A673 (cell line): Measurements from ENCODE around the gene EVI5L. TPM values are rescaled to one million over a fixed set of nuclear protein-coding genes. Genes with fewer than 3 reads are reported as not detected.

Source experiments
- BruUV-seq: library from RNA; stranded (reverse); fragments of 400-500 nt; replicated peaks from 2 replicates; lab custom pipeline; 2021; lab: Mats Ljungman, UMichigan
- CTCF ChIA-PET: fragments of 300-600 bp; sonication (Branson Sonifier 250); formaldehyde crosslinking; loops from one replicate; lab custom pipeline; 2022; ENCODE audit warnings: antibody characterized with exemption; lab: Charles Lee
- POLR2A ChIA-PET: fragments of 300-600 bp; sonication (Branson Sonifier 250); formaldehyde crosslinking; loops from one replicate; lab custom pipeline; 2022; ENCODE audit warnings: antibody characterized with exemption; ENCODE audit not compliant: low non-redundant PET; lab: Charles Lee
- DNase-seq: peaks from one replicate; pipeline ENCODE4 v3.0.0-alpha.2; 2015; ENCODE audit warnings: low spot score
- H3K27ac ChIP-seq: fragments of 200-600 bp; sonication (generic); 2 replicates; pipeline ENCODE4 v1.5.1; 2016; ENCODE audit warnings: mixed run types, low read depth, mild to moderate bottlenecking, mixed read lengths, antibody characterized with exemption, low read length; ENCODE audit not compliant: poor library complexity, severe bottlenecking
- H3K27me3 ChIP-seq: fragments of 200-600 bp; sonication (generic); replicated peaks from 2 replicates; pipeline ENCODE4 v1.6.1; 2017; ENCODE audit warnings: mixed run types, low read depth, mild to moderate bottlenecking, mixed read lengths, antibody characterized with exemption, low read length; ENCODE audit not compliant: insufficient read depth, poor library complexity
- H3K36me3 ChIP-seq: fragments of 200-600 bp; sonication (generic); 2 replicates; pipeline ENCODE4 v1.6.1; 2016; ENCODE audit warnings: mixed run types, mild to moderate bottlenecking, mixed read lengths, antibody characterized with exemption, low read length; ENCODE audit not compliant: insufficient read depth, poor library complexity, severe bottlenecking
- H3K4me1 ChIP-seq: fragments of 200-600 bp; sonication (generic); 2 replicates; pipeline ENCODE4 v1.6.1; 2017; ENCODE audit warnings: mixed run types, mild to moderate bottlenecking, mixed read lengths, antibody characterized with exemption, low read length; ENCODE audit not compliant: insufficient read depth, poor library complexity, severe bottlenecking
- H3K4me3 ChIP-seq: fragments of 200-600 bp; sonication (generic); 2 replicates; pipeline ENCODE4 v1.5.1; 2016; ENCODE audit warnings: low read depth, mixed run types, mild to moderate bottlenecking, mixed read lengths, low read length; ENCODE audit not compliant: poor library complexity, severe bottlenecking
- H3K9me3 ChIP-seq: fragments of 200-600 bp; sonication (generic); 2 replicates; pipeline ENCODE4 v1.6.1; 2016; ENCODE audit warnings: mixed run types, low read depth, mild to moderate bottlenecking, mixed read lengths, antibody characterized with exemption, low read length; ENCODE audit not compliant: poor library complexity, severe bottlenecking
- CTCF ChIP-seq: fragments of 300-800, 200-600 bp; sonication (generic); conservative IDR thresholded peaks from 2 replicates; pipeline ENCODE4 v1.5.1; 2017; ENCODE audit warnings: low read depth, mild to moderate bottlenecking, antibody characterized with exemption, low read length, moderate library complexity, mixed read lengths
- EZH2 ChIP-seq: fragments of 200-600 bp; sonication (generic); IDR thresholded peaks from 2 replicates; pipeline ENCODE4 v1.6.1; 2017; ENCODE audit warnings: borderline replicate concordance, low read depth, mild to moderate bottlenecking, mixed read lengths, antibody characterized with exemption, low read length; ENCODE audit not compliant: poor library complexity, severe bottlenecking
- intact Hi-C: fragments of 100-400 bp; cut with micrococcal nuclease; formaldehyde crosslinking; loops from one replicate; pipeline ENCODE4 v1.10.0; 2022; ENCODE audit not compliant: unreplicated experiment
- total RNA-seq: library from RNA; stranded (reverse); gene quantifications from 2 replicates; pipeline ENCODE4 v1.2.3, GENCODE V29; 2021

The EVI5L gene
- total RNA-seq, 1 experiment from 2014 or later: 4.8 TPM

- intact Hi-C loops: no loop called here
- ChIA-PET CTCF (no interaction called here), POLR2A (no interaction called here)
- H3K27ac ChIP-seq: no peak overlapping the region
- H3K4me1 ChIP-seq: no peaks in the 10 kb centered on the region
- no peak overlapping the region for H3K4me3 ChIP-seq
- BruUV-seq: no TSS peak
- no peak for TF ChIP-seq CTCF
- no peak for TF ChIP-seq EZH2
- DNase-seq: no peak
- H3K9me3 ChIP-seq: no peaks in the 10 kb centered on the region
- H3K27me3 ChIP-seq: no peaks in the 10 kb centered on the region
- no peaks in the 10 kb centered on the region for H3K36me3 ChIP-seq
Observed at GRCh38 chr19:7844405-7844804, 14.4 kb downstream of the EVI5L start.

- no TSS peak for BruUV-seq
- no peaks in the 10 kb centered on the region for H3K27me3 ChIP-seq
- TF ChIP-seq EZH2 (no peak), CTCF (no peak)
- no peaks in the 10 kb centered on the region for H3K9me3 ChIP-seq
- intact Hi-C loops: no loop called here
- H3K4me3 ChIP-seq: no peak overlapping the region
- ChIA-PET POLR2A (no interaction called here), CTCF (no interaction called here)
- no peaks in the 10 kb centered on the region for H3K4me1 ChIP-seq
- no peak for DNase-seq
- H3K36me3 ChIP-seq: no peaks in the 10 kb centered on the region
- no peak overlapping the region for H3K27ac ChIP-seq
Observed at GRCh38 chr19:7844951-7845350, 14.9 kb downstream of the EVI5L start.

- H3K9me3 ChIP-seq: no peaks in the 10 kb centered on the region
- no peaks in the 10 kb centered on the region for H3K4me1 ChIP-seq
- no peaks in the 10 kb centered on the region for H3K27me3 ChIP-seq
- no peaks in the 10 kb centered on the region for H3K36me3 ChIP-seq
- no peak overlapping the region for H3K27ac ChIP-seq
- BruUV-seq: no TSS peak
- H3K4me3 ChIP-seq: no peak overlapping the region
- ChIA-PET CTCF (interaction anchor here (0.5 kb wide), 1 partner anchor 56 kb away, joined by 4 read pairs; no protein-coding TSS in a partner anchor), POLR2A (no interaction called here)
- DNase-seq: no peak
- intact Hi-C loops: no loop called here
- TF ChIP-seq CTCF: no peak
- no peak for TF ChIP-seq EZH2
Observed at GRCh38 chr19:7845390-7846154, 15.6 kb downstream of the EVI5L start.
